GM21367 (cell line): ENCODE results near the gene ZNF814.
"Not testable (repeated sequence)": the region's sequence is repeated elsewhere in the genome, so short reads cannot be mapped to it uniquely, and the experiment has no call there.

Experiments
- ATAC-seq: cut with Tn5 transposase; IDR thresholded peaks from one replicate; pipeline ENCODE4 v1.9.1; 2021; ENCODE audit not compliant: unreplicated experiment

ZNF814 gene

GRCh38 chr19:57867868-57868492 lies 20.9 kb downstream of the ZNF814 start:
- ATAC-seq: no peak

- ATAC-seq: not testable (repeated sequence)
Measured at GRCh38 chr19:57862351-57862750, 26.5 kb downstream of the ZNF814 start.

GRCh38 chr19:57854117-57854516 lies 34.7 kb downstream of the ZNF814 start:
- ATAC-seq: not testable (repeated sequence)

GRCh38 chr19:57851812-57852603 lies 36.8 kb downstream of the ZNF814 start:
- not testable (repeated sequence) for ATAC-seq

GRCh38 chr19:57850553-57851017 lies 38.3 kb downstream of the ZNF814 start:
- no peak for ATAC-seq

- peak; percentile 87 for ATAC-seq
Measured at GRCh38 chr19:57849666-57850473, 39.0 kb downstream of the ZNF814 start, which contains the start of gene ZNF587. TSS of gene ZNF587 (plus strand) at chr19:57849859. CDS start at chr19:57850039, 180 bp downstream.

GRCh38 chr19:57849162-57849665 lies 39.6 kb downstream of the ZNF814 start:
- ATAC-seq: not testable (repeated sequence)

GRCh38 chr19:57847164-57847563 lies 41.7 kb downstream of the ZNF814 start:
- ATAC-seq: not testable (repeated sequence)

GRCh38 chr19:57841122-57841763 lies 47.6 kb downstream of the ZNF814 start:
- no peak for ATAC-seq

GRCh38 chr19:57838622-57839191 lies 50.1 kb downstream of the ZNF814 start:
- ATAC-seq: not testable (repeated sequence)

- ATAC-seq: not testable (repeated sequence)
Measured at GRCh38 chr19:57836991-57837390, 51.8 kb downstream of the ZNF814 start.

- ATAC-seq: no peak
Measured at GRCh38 chr19:57830071-57830602, 58.7 kb downstream of the ZNF814 start, which contains the start of gene ZNF587B. TSS of gene ZNF587B (plus strand) at chr19:57830299. CDS start at chr19:57830529, 230 bp downstream.

GRCh38 chr19:57829316-57829715 lies 59.5 kb downstream of the ZNF814 start:
- ATAC-seq: no peak

- ATAC-seq: no peak
Measured at GRCh38 chr19:57825511-57825910, 63.3 kb downstream of the ZNF814 start.

GRCh38 chr19:57823608-57824007 lies 65.2 kb downstream of the ZNF814 start:
- ATAC-seq: not testable (repeated sequence)

- ATAC-seq: not testable (repeated sequence)
Measured at GRCh38 chr19:57823155-57823554, 65.7 kb downstream of the ZNF814 start.

GRCh38 chr19:57821501-57821900 lies 67.3 kb downstream of the ZNF814 start:
- ATAC-seq: not testable (repeated sequence)

- not testable (repeated sequence) for ATAC-seq
Measured at GRCh38 chr19:57821095-57821494, 67.7 kb downstream of the ZNF814 start.

- ATAC-seq: no peak
Measured at GRCh38 chr19:57820599-57820998, 68.2 kb downstream of the ZNF814 start.
